COR-L47 (cell line): ENCODE data around the gene XPR1.
"Not testable (repeated sequence)": the region's sequence is repeated elsewhere in the genome, so short reads cannot be mapped to it uniquely, and the experiment has no call there.

Experiments used
- DNase-seq: peaks from one replicate; lab custom pipeline; 2025; lab: John Stamatoyannopoulos, UW

The XPR1 gene

GRCh38 chr1:180644526-180645192 lies 12.8 kb downstream of the XPR1 start:
- no peak for DNase-seq

GRCh38 chr1:180645261-180645660 lies 13.4 kb downstream of the XPR1 start:
- not testable (repeated sequence) for DNase-seq

- DNase-seq, result no peak
These were observed 14.3 kb downstream of the XPR1 start for GRCh38 chr1:180646093-180646492.

- DNase-seq, result no peak
These were observed 14.7 kb downstream of the XPR1 start for GRCh38 chr1:180646547-180646946.

- DNase-seq, result no peak
These were observed 21.0 kb downstream of the XPR1 start for GRCh38 chr1:180652792-180653191.

- DNase-seq, result no peak
These were observed 30.9 kb downstream of the XPR1 start for GRCh38 chr1:180662709-180663108.

- DNase-seq, result no peak
These were observed 38.9 kb downstream of the XPR1 start for GRCh38 chr1:180670681-180671080.

- no peak for DNase-seq
These were observed 40.3 kb downstream of the XPR1 start for GRCh38 chr1:180672105-180672504.

- DNase-seq, result no peak
These were observed 40.7 kb downstream of the XPR1 start for GRCh38 chr1:180672505-180672904.

- DNase-seq, result no peak
These were observed 43.0 kb downstream of the XPR1 start for GRCh38 chr1:180674603-180675530.

- DNase-seq, result no peak
These were observed 43.8 kb downstream of the XPR1 start for GRCh38 chr1:180675586-180675985.

GRCh38 chr1:180680558-180681144 lies 48.8 kb downstream of the XPR1 start:
- no peak for DNase-seq

GRCh38 chr1:180683117-180683516 lies 51.3 kb downstream of the XPR1 start:
- not testable (repeated sequence) for DNase-seq

GRCh38 chr1:180691322-180691913 lies 59.6 kb downstream of the XPR1 start:
- no peak for DNase-seq

- no peak for DNase-seq
These were observed 61.9 kb downstream of the XPR1 start for GRCh38 chr1:180693564-180694244.

GRCh38 chr1:180695282-180695681 lies 63.5 kb downstream of the XPR1 start:
- no peak for DNase-seq

- DNase-seq, result no peak
These were observed 64.5 kb downstream of the XPR1 start for GRCh38 chr1:180696361-180696760.

GRCh38 chr1:180698580-180698979 lies 66.8 kb downstream of the XPR1 start:
- no peak for DNase-seq

GRCh38 chr1:180702376-180702775 lies 70.6 kb downstream of the XPR1 start:
- DNase-seq, result not testable (repeated sequence)

- DNase-seq, result not testable (repeated sequence)
These were observed 78.9 kb downstream of the XPR1 start for GRCh38 chr1:180710746-180711145.

GRCh38 chr1:180711260-180711659 lies 79.4 kb downstream of the XPR1 start:
- DNase-seq, result not testable (repeated sequence)

GRCh38 chr1:180720753-180721152 lies 88.9 kb downstream of the XPR1 start:
- DNase-seq, result no peak
